Measurements from ENCODE around the gene HDAC7. TPM values are rescaled to one million over a fixed set of nuclear protein-coding genes. Genes with fewer than 3 reads are reported as not detected.

Gene HDAC7
- total and polyA plus RNA-seq, 2 of the 13 experiments (the other 11 are each of a cell fraction or from before 2014, with no cell fraction given): 4.6 to 10.8 TPM

- no peak for TF ChIP-seq KIAA2018 (CRISPR knock-in tag; IDR thresholded peaks at IDR 0.05; ENCODE audit: borderline replicate concordance)
- no peak for TF ChIP-seq ZNF580 (CRISPR knock-in tag; IDR thresholded peaks at IDR 0.05; ENCODE audit: borderline replicate concordance, low read depth)
- TF ChIP-seq ZNF292 (CRISPR knock-in tag; IDR thresholded peaks at IDR 0.05; ENCODE audit: borderline replicate concordance, low read depth): no peak
- TF ChIP-seq RFX1 (IDR thresholded peaks at IDR 0.05): no peak
- TF ChIP-seq REL (CRISPR knock-in tag; conservative IDR thresholded peaks at IDR 0.05): no peak
- TF ChIP-seq ZNF546 (CRISPR knock-in tag; conservative IDR thresholded peaks at IDR 0.05): no peak
- no peak for TF ChIP-seq CHD2 (IDR thresholded peaks at IDR 0.05; ENCODE audit: low read depth, low read length)
- no peak for TF ChIP-seq ZBTB21 (CRISPR knock-in tag; IDR thresholded peaks at IDR 0.05)
- no peak for TF ChIP-seq ZBTB42 (CRISPR knock-in tag; IDR thresholded peaks at IDR 0.05)
- no peak for TF ChIP-seq ZNF414 (CRISPR knock-in tag; IDR thresholded peaks at IDR 0.05)
- no peak for TF ChIP-seq YEATS2 (CRISPR knock-in tag; IDR thresholded peaks at IDR 0.05; ENCODE audit: borderline replicate concordance)
- no peak for TF ChIP-seq SETDB1 (CRISPR knock-in tag; IDR thresholded peaks at IDR 0.05; ENCODE audit: borderline replicate concordance)
- TF ChIP-seq LRRFIP1 (CRISPR knock-in tag; conservative IDR thresholded peaks at IDR 0.05): no peak
- no peak for TF ChIP-seq JUND (CRISPR knock-in tag; IDR thresholded peaks at IDR 0.05)
- peak; percentile 45; the same call in 1 of the 2 replicates for TF ChIP-seq GABPB1 (CRISPR knock-in tag; IDR thresholded peaks at IDR 0.05)
- no peak for TF ChIP-seq ZNF275 (CRISPR knock-in tag; IDR thresholded peaks at IDR 0.05; ENCODE audit: borderline replicate concordance)
Observed at GRCh38 chr12:47819896-47820630, at the start of gene HDAC7 (continued).

Data from HepG2 (cell line).